Kasumi-1 (cell line): ENCODE data around the gene ETV6.
A peak's percentile ranks its signal among the peaks of the same experiment; 100 is the strongest.

ENCODE experiments used
- DNase-seq, 2 experiments: peaks; one replicate each; lab custom pipeline; 2025; lab: John Stamatoyannopoulos, UW

The ETV6 gene

GRCh38 chr12:11758510-11759493 lies 109.3 kb downstream of the ETV6 start:
- DNase-seq, result no peak

GRCh38 chr12:11759494-11759878 lies 110.0 kb downstream of the ETV6 start:
- DNase-seq, result no peak

- no peak for DNase-seq
Measured at GRCh38 chr12:11759899-11760298, 110.4 kb downstream of the ETV6 start.

- DNase-seq, result no peak
Measured at GRCh38 chr12:11761869-11762567, 112.5 kb downstream of the ETV6 start.

GRCh38 chr12:11762723-11763326 lies 113.4 kb downstream of the ETV6 start:
- DNase-seq, result no peak

- DNase-seq, result no peak
Measured at GRCh38 chr12:11763760-11764520, 114.5 kb downstream of the ETV6 start.

- DNase-seq, result no peak
Measured at GRCh38 chr12:11764837-11765236, 115.4 kb downstream of the ETV6 start.

- no peak for DNase-seq
Measured at GRCh38 chr12:11765421-11765816, 115.9 kb downstream of the ETV6 start.

GRCh38 chr12:11765817-11766794 lies 116.6 kb downstream of the ETV6 start:
- peak; percentile 62 to 72 for DNase-seq

- DNase-seq, result no peak
Measured at GRCh38 chr12:11767029-11767724, 117.7 kb downstream of the ETV6 start.

GRCh38 chr12:11767798-11768197 lies 118.3 kb downstream of the ETV6 start:
- no peak for DNase-seq

GRCh38 chr12:11768233-11768965 lies 118.9 kb downstream of the ETV6 start:
- no peak for DNase-seq

GRCh38 chr12:11769723-11770514 lies 120.4 kb downstream of the ETV6 start:
- DNase-seq, result peak in 1 of 2 experiments; percentile 3

- peak in 1 of 2 experiments; percentile 2 for DNase-seq
Measured at GRCh38 chr12:11771356-11771755, 121.9 kb downstream of the ETV6 start.

- no peak for DNase-seq
Measured at GRCh38 chr12:11771895-11772502, 122.5 kb downstream of the ETV6 start.

GRCh38 chr12:11773889-11774677 lies 124.6 kb downstream of the ETV6 start:
- DNase-seq, result peak; percentile 81 to 89

- DNase-seq, result no peak
Measured at GRCh38 chr12:11774821-11775220, 125.3 kb downstream of the ETV6 start.
